Panc1 (cell line): ENCODE results near the gene NUP153. TPM values are rescaled to one million over a fixed set of nuclear protein-coding genes. Genes with fewer than 3 reads are reported as not detected.

Experiments used
- ATAC-seq: fragments of 200-7000 bp; cut with Tn5 transposase; 2 replicates; pipeline ENCODE4 v1.9.1; 2020; ENCODE audit warnings: mild to moderate bottlenecking, moderate library complexity
- BruUV-seq: library from RNA; stranded (reverse); fragments of 400-500 nt; replicated peaks from 2 replicates; lab custom pipeline; 2021; lab: Mats Ljungman, UMichigan
- CTCF ChIA-PET: fragments of 300-600 bp; sonication (Branson Sonifier 250); formaldehyde crosslinking; loops from one replicate; lab custom pipeline; 2022; ENCODE audit warnings: antibody characterized with exemption; lab: Charles Lee
- POLR2A ChIA-PET: fragments of 300-600 bp; sonication (Branson Sonifier 250); formaldehyde crosslinking; loops from one replicate; lab custom pipeline; 2022; ENCODE audit warnings: antibody characterized with exemption; lab: Charles Lee
- DNase-seq: peaks from one replicate; pipeline ENCODE4 v3.0.0-alpha.2; 2010; ENCODE audit warnings: low read depth, low spot score
- H3K27ac ChIP-seq: 2 replicates; pipeline ENCODE4 v1.5.1; 2011; ENCODE audit warnings: mild to moderate bottlenecking, low read length, inconsistent platforms
- H3K27me3 ChIP-seq: fragments of 200-500 bp; sonication (Bioruptor generic); 2 replicates; pipeline ENCODE4 v1.6.0; 2014; ENCODE audit warnings: low read length, inconsistent platforms; ENCODE audit not compliant: control insufficient read depth, insufficient read depth
- H3K36me3 ChIP-seq: fragments of 200-500 bp; sonication (Bioruptor generic); 2 replicates; pipeline ENCODE4 v1.5.1; 2014; ENCODE audit warnings: inconsistent platforms, mild to moderate bottlenecking, low read length, moderate library complexity; ENCODE audit not compliant: control insufficient read depth, insufficient read depth
- H3K4me1 ChIP-seq: 2 replicates; pipeline ENCODE4 v1.5.1; 2011; ENCODE audit warnings: inconsistent platforms, mild to moderate bottlenecking, low read length, moderate library complexity; ENCODE audit not compliant: control insufficient read depth, insufficient read depth
- H3K4me3 ChIP-seq, 2 experiments: 2 replicates each; pipeline ENCODE4 v1.5.1; 2011 to 2012; ENCODE audit warnings: low read depth in 2 of 2, low read length in 2 of 2, mild to moderate bottlenecking in 2 of 2, inconsistent platforms in 1 of 2, moderate library complexity in 1 of 2
- H3K9me3 ChIP-seq: fragments of 200-500 bp; sonication (Bioruptor generic); 2 replicates; pipeline ENCODE4 v1.5.1; 2014; ENCODE audit warnings: low read depth, mild to moderate bottlenecking, inconsistent platforms, low read length, moderate library complexity; ENCODE audit not compliant: control insufficient read depth, insufficient read depth
- CTCF ChIP-seq: fragments of 450-650 bp; IDR thresholded peaks from 2 replicates; pipeline ENCODE4 v1.5.1; 2017; ENCODE audit warnings: mild to moderate bottlenecking
- POLR2AphosphoS5 ChIP-seq: IDR thresholded peaks from 2 replicates; pipeline ENCODE4 v1.6.1; 2012; ENCODE audit warnings: mild to moderate bottlenecking, low read depth, low read length, moderate library complexity
- REST ChIP-seq, 2 experiments: IDR thresholded peaks; 2 replicates each; pipeline ENCODE4 v1.6.1; 2011 to 2012; ENCODE audit warnings: low read depth in 2 of 2, control low read depth in 1 of 2, low read length in 1 of 2, mild to moderate bottlenecking in 1 of 2, moderate library complexity in 1 of 2; ENCODE audit not compliant: insufficient read depth in 1 of 2
- SIN3A ChIP-seq: IDR thresholded peaks from 2 replicates; pipeline ENCODE4 v1.6.1; 2012; ENCODE audit warnings: low read depth, mild to moderate bottlenecking, low read length, moderate library complexity, borderline replicate concordance; ENCODE audit not compliant: insufficient read depth
- TCF7L2 ChIP-seq: IDR thresholded peaks from 2 replicates; pipeline ENCODE4 v1.6.1; 2011; ENCODE audit warnings: mild to moderate bottlenecking, low read depth, low read length, inconsistent platforms
- in situ Hi-C: cut with HindIII; loops from 2 replicates; pipeline ENCODE4 v1.10.0; 2016; ENCODE audit warnings: low sequenced_read_pairs, low pct_unique_long_range_greater_than_20kb
- intact Hi-C: fragments of 100-400 bp; cut with micrococcal nuclease; formaldehyde crosslinking; loops from one replicate; pipeline ENCODE4 v1.10.0; 2022; ENCODE audit not compliant: unreplicated experiment
- total RNA-seq: library from RNA; stranded (reverse); gene quantifications from one replicate; pipeline ENCODE4 v1.2.1, GENCODE V29; 2021; ENCODE audit not compliant: unreplicated experiment

The NUP153 gene
- total RNA-seq, 1 experiment from 2014 or later: 62.0 TPM

GRCh38 chr6:17632934-17633333, 73.8 kb downstream of the NUP153 start:
- peaks cover 42% of the 10 kb centered on the region for H3K36me3 ChIP-seq

GRCh38 chr6:17630511-17631073, 76.1 kb downstream of the NUP153 start:
- DNase-seq (no peak), ATAC-seq (no peak)
- no peak for TF ChIP-seq REST (IDR thresholded peaks at IDR 0.05; ENCODE audit: insufficient read depth in 1 of 2, low read depth in 2 of 2, low read length in 1 of 2)
- H3K36me3 ChIP-seq: peaks cover 44% of the 10 kb centered on the region
- intact Hi-C loops: no loop called here
- no peaks in the 10 kb centered on the region for H3K9me3 ChIP-seq
- in situ Hi-C loops: no loop called here
- no peaks in the 10 kb centered on the region for H3K4me1 ChIP-seq
- no peak overlapping the region for H3K27ac ChIP-seq
- no TSS peak for BruUV-seq
- CTCF ChIA-PET: no interaction called here
- no peak overlapping the region for H3K4me3 ChIP-seq
- POLR2A ChIA-PET: no interaction called here
- H3K27me3 ChIP-seq: no peaks in the 10 kb centered on the region

More at GRCh38 chr6:17632934-17633333, 73.8 kb downstream of the NUP153 start:
- ChIA-PET CTCF (interaction anchor here (0.5 kb wide), 1 partner anchor 484 kb away, joined by 3 read pairs; no protein-coding TSS in a partner anchor), POLR2A (no interaction called here)
- no peak overlapping the region for H3K4me3 ChIP-seq
- H3K27me3 ChIP-seq: no peaks in the 10 kb centered on the region
- no peak for TF ChIP-seq TCF7L2
- no peak for TF ChIP-seq POLR2AphosphoS5
- no peak for TF ChIP-seq REST (IDR thresholded peaks at IDR 0.05; ENCODE audit: insufficient read depth in 1 of 2, low read depth in 2 of 2, low read length in 1 of 2)
- TF ChIP-seq CTCF: no peak
- TF ChIP-seq SIN3A: no peak
- no peak for DNase-seq
- no peaks in the 10 kb centered on the region for H3K4me1 ChIP-seq
- BruUV-seq: TSS peak; percentile 32
- intact Hi-C loops: no loop called here
- no peak overlapping the region for H3K27ac ChIP-seq
- in situ Hi-C loops: no loop called here
- H3K9me3 ChIP-seq: no peaks in the 10 kb centered on the region
- ATAC-seq: no peak
